GM13976 (cell line): Measurements from ENCODE around the gene BRD9.

ENCODE experiments used
- DNase-seq: peaks from one replicate; pipeline ENCODE4 v3.0.0; 2012; ENCODE audit warnings: low spot score
- CTCF ChIP-seq: IDR thresholded peaks from 2 replicates; pipeline ENCODE4 v1.5.1; 2012; ENCODE audit warnings: borderline replicate concordance, mild to moderate bottlenecking; ENCODE audit not compliant: insufficient read depth; ENCODE audit errors: extremely low read depth, missing control alignments, control extremely low read depth
- in situ Hi-C: fragments of 300-500 bp; cut with MboI; formaldehyde crosslinking; loops from one replicate; pipeline ENCODE4 v1.12.0; 2022; ENCODE audit warnings: low sequenced_read_pairs, mixed read lengths, inconsistent platforms; ENCODE audit not compliant: unreplicated experiment

The BRD9 gene

GRCh38 chr5:908172-908571 lies 15.6 kb upstream of the BRD9 start:
- in situ Hi-C loops = no loop called here
- DNase-seq = no peak
- no peak for TF ChIP-seq CTCF

GRCh38 chr5:907366-907910 lies 14.8 kb upstream of the BRD9 start:
- in situ Hi-C loops = no loop called here
- no peak for DNase-seq
- no peak for TF ChIP-seq CTCF

GRCh38 chr5:905139-905642 lies 12.6 kb upstream of the BRD9 start:
- no peak for TF ChIP-seq CTCF
- DNase-seq = no peak
- in situ Hi-C loops = no loop called here

GRCh38 chr5:903756-904096 lies 11.1 kb upstream of the BRD9 start:
- TF ChIP-seq CTCF = no peak
- in situ Hi-C loops = no loop called here
- DNase-seq = no peak

- no peak for TF ChIP-seq CTCF
- in situ Hi-C loops = no loop called here
- DNase-seq = no peak
Observed at GRCh38 chr5:902129-902916, 9.7 kb upstream of the BRD9 start.

- in situ Hi-C loops = no loop called here
- no peak for TF ChIP-seq CTCF
- DNase-seq = no peak
Observed at GRCh38 chr5:900781-901180, 8.2 kb upstream of the BRD9 start.

- DNase-seq = no peak
- no peak for TF ChIP-seq CTCF
- in situ Hi-C loops = no loop called here
Observed at GRCh38 chr5:893711-894110, 1.1 kb upstream of the BRD9 start.
